HFF-Myc (cell line): ENCODE measurements around the gene SUSD4.
A peak's percentile ranks its signal among the peaks of the same experiment; 100 is the strongest.

Experiments
- DNase-seq: peaks from one replicate; pipeline ENCODE4 v3.0.0-alpha.2; 2011; ENCODE audit warnings: low read depth; ENCODE audit errors: extremely low read depth
- H3K4me3 ChIP-seq: replicated peaks from 2 replicates; pipeline ENCODE4 v1.5.1; 2011; ENCODE audit warnings: low read depth, mild to moderate bottlenecking, control low read depth, low read length
- CTCF ChIP-seq: IDR thresholded peaks from 2 replicates; pipeline ENCODE4 v1.5.1; 2012; ENCODE audit warnings: mild to moderate bottlenecking, low read depth, low read length, control low read depth; ENCODE audit errors: missing control alignments

The SUSD4 gene

GRCh38 chr1:223363057-223363855 is 720 bp downstream of the SUSD4 start:
- peak overlapping the region; percentile 24; the same call in 1 of the 2 replicates for H3K4me3 ChIP-seq
- no peak for DNase-seq
- TF ChIP-seq CTCF, result no peak

GRCh38 chr1:223358826-223359225 is 5.2 kb downstream of the SUSD4 start:
- no peak overlapping the region for H3K4me3 ChIP-seq
- DNase-seq, result no peak
- no peak for TF ChIP-seq CTCF

GRCh38 chr1:223355699-223356098 is 8.3 kb downstream of the SUSD4 start:
- no peak overlapping the region for H3K4me3 ChIP-seq
- TF ChIP-seq CTCF, result no peak
- no peak for DNase-seq

- H3K4me3 ChIP-seq, result no peak overlapping the region
- no peak for TF ChIP-seq CTCF
Observed at GRCh38 chr1:223353939-223354338, 10.0 kb downstream of the SUSD4 start.

GRCh38 chr1:223352944-223353343 is 11.0 kb downstream of the SUSD4 start:
- no peak overlapping the region for H3K4me3 ChIP-seq
- no peak for DNase-seq
- TF ChIP-seq CTCF, result no peak

More at GRCh38 chr1:223353939-223354338, 10.0 kb downstream of the SUSD4 start:
- DNase-seq, result no peak

- DNase-seq, result no peak
- no peak for TF ChIP-seq CTCF
- no peak overlapping the region for H3K4me3 ChIP-seq
Observed at GRCh38 chr1:223350361-223350908, 13.5 kb downstream of the SUSD4 start.
